OCI-LY3 (cell line): ENCODE measurements around the gene TMEM119.
A peak's percentile ranks its signal among the peaks of the same experiment; 100 is the strongest.

Experiments
- H2AFZ ChIP-seq: fragments of 200-600, 300-600 bp; shearing (Covaris generic); 2 replicates; pipeline ENCODE4 v1.6.0; 2014; ENCODE audit warnings: antibody characterized with exemption, low read depth, low read length
- H3K27ac ChIP-seq: fragments of 200-600, 300-600 bp; sonication (generic); 2 replicates; pipeline ENCODE4 v1.5.1; 2014; ENCODE audit warnings: mild to moderate bottlenecking, low read length, moderate library complexity, mixed read lengths
- H3K27me3 ChIP-seq: fragments of 200-600, 300-600 bp; sonication (generic); 2 replicates; pipeline ENCODE4 v1.6.1; 2014; ENCODE audit warnings: low read depth, low read length, mixed read lengths
- H3K36me3 ChIP-seq: fragments of 200-600, 300-600 bp; sonication (generic); replicated peaks from 2 replicates; pipeline ENCODE3; 2014; ENCODE audit warnings: low read depth, low read length, mixed read lengths
- H3K4me1 ChIP-seq: fragments of 300-600, 200-600 bp; sonication (generic); 2 replicates; pipeline ENCODE4 v1.6.1; 2014; ENCODE audit warnings: low read length, mixed read lengths
- H3K4me2 ChIP-seq: fragments of 200-600, 300-600 bp; sonication (generic); 2 replicates; pipeline ENCODE4 v1.6.1; 2014; ENCODE audit warnings: low read length, mixed read lengths
- H3K4me3 ChIP-seq: fragments of 300-600, 200-600 bp; sonication (generic); 2 replicates; pipeline ENCODE4 v1.5.1; 2014; ENCODE audit warnings: antibody characterized with exemption, mild to moderate bottlenecking, low read length, moderate library complexity
- H3K79me2 ChIP-seq: fragments of 300-600, 200-600 bp; shearing (Covaris generic); 2 replicates; pipeline ENCODE4 v1.6.1; 2014; ENCODE audit warnings: mild to moderate bottlenecking, low read length, mixed read lengths
- H3K9ac ChIP-seq: fragments of 300-600, 200-600 bp; shearing (Covaris generic); 2 replicates; pipeline ENCODE4 v1.6.0; 2014; ENCODE audit warnings: mild to moderate bottlenecking, low read length, moderate library complexity
- H3K9me3 ChIP-seq: fragments of 200-600, 300-600 bp; shearing (Covaris generic); 2 replicates; pipeline ENCODE4 v1.6.1; 2014; ENCODE audit warnings: low read length, mixed read lengths; ENCODE audit not compliant: insufficient read depth
- H4K20me1 ChIP-seq: fragments of 200-600, 300-600 bp; sonication (generic); 2 replicates; pipeline ENCODE4 v1.6.1; 2016; ENCODE audit warnings: low read length, mixed read lengths; ENCODE audit not compliant: insufficient read depth
- EZH2phosphoT487 ChIP-seq: fragments of 200-600 bp; shearing (Covaris generic); IDR thresholded peaks from 2 replicates; pipeline ENCODE4 v1.6.1; 2018; ENCODE audit warnings: antibody characterized with exemption, mixed run types, low read depth
- TF ChIP-seq, protein P1 (sequence below): fragments of 200-600, 300-600 bp; sonication (generic); IDR thresholded peaks from 2 replicates; pipeline ENCODE4 v1.5.1; 2014; ENCODE audit warnings: antibody characterized with exemption, low read length, low read depth

TMEM119 gene, protein sequence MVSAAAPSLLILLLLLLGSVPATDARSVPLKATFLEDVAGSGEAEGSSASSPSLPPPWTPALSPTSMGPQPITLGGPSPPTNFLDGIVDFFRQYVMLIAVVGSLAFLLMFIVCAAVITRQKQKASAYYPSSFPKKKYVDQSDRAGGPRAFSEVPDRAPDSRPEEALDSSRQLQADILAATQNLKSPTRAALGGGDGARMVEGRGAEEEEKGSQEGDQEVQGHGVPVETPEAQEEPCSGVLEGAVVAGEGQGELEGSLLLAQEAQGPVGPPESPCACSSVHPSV

DNA sequence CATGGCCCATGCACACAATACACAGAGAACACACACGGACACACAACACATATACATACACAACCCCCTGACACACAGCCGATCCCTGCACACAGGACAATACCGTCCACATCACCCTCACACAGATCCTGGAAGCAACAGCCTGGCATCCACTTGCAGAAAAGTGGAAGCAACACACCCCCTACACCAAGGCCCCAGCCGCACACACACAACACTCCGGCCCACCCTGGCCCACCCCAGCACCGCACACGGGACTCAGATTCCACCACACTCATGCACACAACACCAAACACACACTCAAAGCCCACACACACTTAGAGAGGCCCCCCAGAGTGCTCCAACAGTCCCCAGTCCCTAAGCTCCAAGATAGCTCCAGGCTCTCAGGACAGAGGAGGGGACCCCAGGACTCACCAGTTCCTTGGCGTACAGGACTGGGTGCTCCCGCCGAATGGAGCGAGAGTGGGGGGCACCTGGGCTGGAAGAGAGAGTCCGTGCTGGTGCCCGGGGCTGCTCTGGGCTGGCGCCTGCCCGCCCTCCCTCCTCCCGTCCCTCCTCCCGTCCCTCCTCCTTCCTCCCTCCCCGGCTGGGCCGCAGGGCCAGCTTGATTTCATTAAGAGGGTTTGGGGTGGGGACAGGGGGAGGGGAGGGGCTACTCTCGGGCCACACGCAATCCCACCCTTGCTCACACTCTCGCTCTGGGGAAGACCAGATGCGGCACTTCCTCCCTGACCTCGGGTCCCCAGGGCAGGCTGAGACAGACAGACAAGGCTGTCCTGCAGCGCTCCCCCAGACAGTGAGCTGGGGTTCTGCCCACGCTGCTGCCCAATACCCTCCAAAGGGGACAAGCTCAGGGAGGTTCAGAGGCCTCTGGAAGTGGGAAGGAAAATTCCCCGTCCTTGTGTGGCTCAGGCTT lies at the start of gene TMEM119:
Gene TMEM119 (minus strand): TSS at position 526 of the 913 bp plus-strand sequence. CDS start 5,701 bp downstream, outside the sequence.
- TF ChIP-seq EZH2phosphoT487 = no peak
- TF ChIP-seq, protein P1, sequence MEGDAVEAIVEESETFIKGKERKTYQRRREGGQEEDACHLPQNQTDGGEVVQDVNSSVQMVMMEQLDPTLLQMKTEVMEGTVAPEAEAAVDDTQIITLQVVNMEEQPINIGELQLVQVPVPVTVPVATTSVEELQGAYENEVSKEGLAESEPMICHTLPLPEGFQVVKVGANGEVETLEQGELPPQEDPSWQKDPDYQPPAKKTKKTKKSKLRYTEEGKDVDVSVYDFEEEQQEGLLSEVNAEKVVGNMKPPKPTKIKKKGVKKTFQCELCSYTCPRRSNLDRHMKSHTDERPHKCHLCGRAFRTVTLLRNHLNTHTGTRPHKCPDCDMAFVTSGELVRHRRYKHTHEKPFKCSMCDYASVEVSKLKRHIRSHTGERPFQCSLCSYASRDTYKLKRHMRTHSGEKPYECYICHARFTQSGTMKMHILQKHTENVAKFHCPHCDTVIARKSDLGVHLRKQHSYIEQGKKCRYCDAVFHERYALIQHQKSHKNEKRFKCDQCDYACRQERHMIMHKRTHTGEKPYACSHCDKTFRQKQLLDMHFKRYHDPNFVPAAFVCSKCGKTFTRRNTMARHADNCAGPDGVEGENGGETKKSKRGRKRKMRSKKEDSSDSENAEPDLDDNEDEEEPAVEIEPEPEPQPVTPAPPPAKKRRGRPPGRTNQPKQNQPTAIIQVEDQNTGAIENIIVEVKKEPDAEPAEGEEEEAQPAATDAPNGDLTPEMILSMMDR = no peak
- H2AFZ ChIP-seq = no peak within 1 kb of the TSS
- H3K9ac ChIP-seq = no peak within 1 kb of the TSS
- no peaks in the 10 kb centered on the region for H3K36me3 ChIP-seq
- peak within 1 kb of the TSS; percentile 27; the same call in 1 of the 2 replicates for H3K4me3 ChIP-seq
- no peak within 1 kb of the TSS for H3K27ac ChIP-seq
- no peaks in the 10 kb centered on the region for H4K20me1 ChIP-seq
- H3K9me3 ChIP-seq = no peaks in the 10 kb centered on the region
- H3K4me1 ChIP-seq = peaks cover 12% of the 10 kb centered on the region
- peaks cover 3% of the 10 kb centered on the region; the same call in 1 of the 2 replicates for H3K27me3 ChIP-seq
- H3K79me2 ChIP-seq = no peaks in the 10 kb centered on the region
- H3K4me2 ChIP-seq = peak within 1 kb of the TSS; percentile 49

DNA sequence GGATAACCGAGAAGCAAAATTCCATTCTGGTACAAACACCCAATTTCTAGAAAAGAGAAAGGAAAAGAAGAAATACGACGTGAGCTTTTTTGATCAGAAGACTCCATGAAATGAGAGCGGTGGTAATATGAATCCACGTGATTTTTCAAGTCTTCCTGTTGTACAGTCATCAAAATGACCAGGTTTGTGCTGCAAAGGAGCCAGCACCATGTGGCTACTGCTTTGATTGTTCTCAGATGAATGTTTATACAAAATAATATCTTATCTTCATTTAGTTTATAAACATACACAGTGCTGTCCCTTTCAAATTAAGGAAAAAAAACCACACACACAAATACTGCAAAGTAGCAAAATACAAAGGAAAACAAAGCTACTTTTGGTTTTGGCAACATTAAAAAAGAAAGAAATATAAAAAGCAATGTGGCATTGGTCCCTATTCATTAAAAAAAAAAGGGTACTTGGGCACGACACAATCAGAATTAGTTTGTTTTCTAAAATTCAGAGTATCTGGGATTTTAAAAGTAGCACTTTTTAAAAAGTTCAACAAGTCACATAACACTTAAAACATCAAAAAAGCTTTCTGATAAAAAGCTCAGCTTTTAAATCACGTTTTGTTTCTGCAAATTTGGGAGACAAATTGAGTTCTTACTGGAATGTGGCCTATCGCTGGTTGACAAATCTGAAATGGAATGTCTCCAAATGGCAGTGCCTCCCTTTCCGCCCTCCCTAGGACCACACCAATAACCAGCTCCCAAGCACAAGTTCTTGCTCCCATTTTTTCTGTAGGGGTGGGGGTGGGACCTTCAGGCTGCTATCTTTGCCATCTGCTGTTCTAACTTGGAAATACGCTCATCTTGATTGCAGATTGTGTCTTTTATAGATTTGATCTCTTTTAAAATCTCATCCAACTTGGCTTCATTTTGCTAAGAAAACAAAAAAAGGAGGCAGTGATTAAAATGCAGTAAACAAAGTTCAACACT lies 49.0 kb upstream of the TMEM119 start:
- TF ChIP-seq, protein P1 = no peak
- no peak for TF ChIP-seq EZH2phosphoT487
- peaks cover 47% of the 10 kb centered on the region for H3K36me3 ChIP-seq
- H4K20me1 ChIP-seq = no peaks in the 10 kb centered on the region
- H2AFZ ChIP-seq = no peak overlapping the region
- H3K79me2 ChIP-seq = no peaks in the 10 kb centered on the region
- H3K4me2 ChIP-seq = no peak overlapping the region
- H3K27me3 ChIP-seq = no peaks in the 10 kb centered on the region
- no peak overlapping the region for H3K9ac ChIP-seq
- H3K4me1 ChIP-seq = peaks cover 16% of the 10 kb centered on the region
- no peaks in the 10 kb centered on the region for H3K9me3 ChIP-seq
- no peak overlapping the region for H3K27ac ChIP-seq
- H3K4me3 ChIP-seq = no peak overlapping the region

DNA sequence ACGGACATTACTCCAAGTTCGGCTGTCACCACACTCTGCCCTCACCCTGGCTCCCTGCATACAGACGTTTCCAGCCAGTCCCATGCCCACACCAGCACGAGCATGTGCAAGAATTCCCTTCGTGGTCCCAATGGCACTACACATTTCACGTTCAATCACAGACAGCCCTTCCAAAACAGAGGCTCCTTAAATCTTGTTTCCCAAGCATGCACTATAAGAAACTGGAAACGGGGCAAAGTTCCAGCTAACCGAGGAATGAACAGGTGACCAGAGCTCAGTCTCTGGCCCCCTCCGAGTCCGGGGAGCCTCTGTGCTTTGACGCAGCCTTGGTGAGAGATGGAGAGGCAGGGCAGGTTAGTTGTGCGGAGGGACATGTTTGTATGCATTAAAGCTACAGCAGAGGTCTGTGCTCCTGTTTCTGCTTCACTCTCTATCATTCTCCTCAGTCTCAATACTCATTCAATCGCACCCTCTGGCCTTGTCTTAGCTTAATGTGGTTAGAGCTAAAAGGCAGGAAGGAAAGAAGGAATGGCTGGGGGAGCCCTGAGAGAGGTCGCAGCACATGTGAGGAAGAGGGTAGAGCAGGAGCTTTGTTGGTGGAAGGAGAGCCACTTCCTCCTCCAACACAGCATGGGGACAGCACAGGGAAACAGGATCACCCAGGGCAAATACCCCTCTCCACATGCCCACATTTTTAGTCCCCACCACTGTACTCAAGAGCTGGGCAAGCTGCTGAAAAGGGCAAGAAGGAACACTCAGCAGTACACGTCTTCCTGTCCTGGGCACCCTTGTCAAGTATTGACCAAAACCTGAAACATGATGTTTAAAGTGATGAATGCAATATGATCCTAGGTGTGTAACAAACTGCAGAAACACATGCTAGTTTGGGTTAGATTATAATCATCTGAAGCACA lies 48.1 kb upstream of the TMEM119 start:
- Histone ChIP-seq H3K4me3 (no peak overlapping the region), H3K4me2 (no peak overlapping the region), H3K9me3 (no peaks in the 10 kb centered on the region), H3K79me2 (no peaks in the 10 kb centered on the region), H3K4me1 (peaks cover 25% of the 10 kb centered on the region), H3K27ac (no peak overlapping the region), H3K9ac (no peak overlapping the region), H3K27me3 (no peaks in the 10 kb centered on the region), H2AFZ (no peak overlapping the region), H3K36me3 (peaks cover 45% of the 10 kb centered on the region), H4K20me1 (no peaks in the 10 kb centered on the region)
- TF ChIP-seq, protein P1 = no peak
- no peak for TF ChIP-seq EZH2phosphoT487
